G401 (cell line): ENCODE data around the gene SOX30. TPM values are rescaled to one million over a fixed set of nuclear protein-coding genes. Genes with fewer than 3 reads are reported as not detected.

Experiments used
- DNase-seq: peaks from one replicate; pipeline ENCODE4 v3.0.0-alpha.2; 2015; ENCODE audit warnings: low spot score
- in situ Hi-C: cut with HindIII; loops from 2 replicates; pipeline ENCODE4 v1.10.0; 2016; ENCODE audit warnings: low sequenced_read_pairs, mixed read lengths
- total RNA-seq: library from RNA; depleted of rRNA; stranded (reverse); fragments of >200 nt; shearing (Covaris generic); gene quantifications from 2 replicates; pipeline ENCODE4 v1.2.3, GENCODE V29; 2014; rRNA removed

Gene SOX30
- total RNA-seq, 1 experiment from 2014 or later: not detected

GRCh38 chr5:157590478-157590877, 61.8 kb downstream of the SOX30 start:
- in situ Hi-C loops: no loop called here
- no peak for DNase-seq

GRCh38 chr5:157584628-157585027, 67.6 kb downstream of the SOX30 start:
- in situ Hi-C loops: no loop called here
- no peak for DNase-seq

- no peak for DNase-seq
- in situ Hi-C loops: no loop called here
Measured at GRCh38 chr5:157582731-157583620, 69.3 kb downstream of the SOX30 start.

- in situ Hi-C loops: no loop called here
- no peak for DNase-seq
Measured at GRCh38 chr5:157581901-157582300, 70.3 kb downstream of the SOX30 start.

- no peak for DNase-seq
- in situ Hi-C loops: no loop called here
Measured at GRCh38 chr5:157578079-157578780, 74.0 kb downstream of the SOX30 start.

- no peak for DNase-seq
- in situ Hi-C loops: no loop called here
Measured at GRCh38 chr5:157576678-157577077, 75.6 kb downstream of the SOX30 start.

Other genes starting within 250 kb of the SOX30 start
- gene NIPAL4, start 192.2 kb downstream of the SOX30 start, total RNA-seq: 0.18 and 0.58 TPM in 2 replicates
- 0.17 and 0.55 TPM in 2 replicates for gene ADAM19, start 76.7 kb downstream of the SOX30 start, total RNA-seq
- gene C5orf52, start 19.1 kb upstream of the SOX30 start, total RNA-seq: not detected in 2 replicates
- gene THG1L, start 79.0 kb upstream of the SOX30 start, total RNA-seq: 30.6 and 39.3 TPM in 2 replicates
- 2.3 and 3.0 TPM in 2 replicates for gene LSM11, start 91.3 kb upstream of the SOX30 start, total RNA-seq
- gene CLINT1, start 206.7 kb upstream of the SOX30 start, total RNA-seq: 71.3 and 106 TPM in 2 replicates